ENCODE data around the gene MEAF6.
"Not testable (repeated sequence)": the region's sequence is repeated elsewhere in the genome, so short reads cannot be mapped to it uniquely, and the experiment has no call there.

Gene MEAF6

GRCh38 chr1:37514350-37515184, at the start of gene MEAF6:
Gene MEAF6, minus strand, starts transcription at chr1:37514766. Its CDS starts 20 bp downstream, at chr1:37514746.
- no peak for FAIRE-seq
- TF ChIP-seq POLR2A (IDR thresholded peaks at IDR 0.05; ENCODE audit: low read depth, low read length) = peak; percentile 27; the same call in 1 of the 2 replicates
- peak; percentile 89 for DNase-seq (ENCODE audit: insufficient read length, low spot score)

- FAIRE-seq (no peak), DNase-seq (ENCODE audit: insufficient read length, low spot score) (no peak)
- no peak for TF ChIP-seq POLR2A (IDR thresholded peaks at IDR 0.05; ENCODE audit: low read depth, low read length)
Observed at GRCh38 chr1:37562984-37563383, 48.4 kb upstream of the MEAF6 start.

GRCh38 chr1:37561133-37562132, 46.9 kb upstream of the MEAF6 start:
- FAIRE-seq = peak; percentile 38
- TF ChIP-seq POLR2A (IDR thresholded peaks at IDR 0.05; ENCODE audit: low read depth, low read length) = no peak
- no peak for DNase-seq (ENCODE audit: insufficient read length, low spot score)

- TF ChIP-seq POLR2A (IDR thresholded peaks at IDR 0.05; ENCODE audit: low read depth, low read length) = no peak
- DNase-seq (ENCODE audit: insufficient read length, low spot score) (no peak), FAIRE-seq (no peak)
Observed at GRCh38 chr1:37560401-37561132, 46.0 kb upstream of the MEAF6 start.

- DNase-seq (ENCODE audit: insufficient read length, low spot score); FAIRE-seq: not testable (repeated sequence)
Observed at GRCh38 chr1:37559957-37560379, 45.4 kb upstream of the MEAF6 start.

- no peak for TF ChIP-seq POLR2A (IDR thresholded peaks at IDR 0.05; ENCODE audit: low read depth, low read length)
- DNase-seq (ENCODE audit: insufficient read length, low spot score) = no peak
- no peak for FAIRE-seq
Observed at GRCh38 chr1:37559080-37559479, 44.5 kb upstream of the MEAF6 start.

- FAIRE-seq (no peak), DNase-seq (ENCODE audit: insufficient read length, low spot score) (no peak)
- TF ChIP-seq POLR2A (IDR thresholded peaks at IDR 0.05; ENCODE audit: low read depth, low read length) = no peak
Observed at GRCh38 chr1:37558411-37558810, 43.8 kb upstream of the MEAF6 start.

- DNase-seq (ENCODE audit: insufficient read length, low spot score) (no peak), FAIRE-seq (no peak)
- TF ChIP-seq POLR2A (IDR thresholded peaks at IDR 0.05; ENCODE audit: low read depth, low read length) = no peak
Observed at GRCh38 chr1:37557402-37557801, 42.8 kb upstream of the MEAF6 start.

- no peak for TF ChIP-seq POLR2A (IDR thresholded peaks at IDR 0.05; ENCODE audit: low read depth, low read length)
- FAIRE-seq (no peak), DNase-seq (ENCODE audit: insufficient read length, low spot score) (no peak)
Observed at GRCh38 chr1:37556712-37557196, 42.2 kb upstream of the MEAF6 start, which contains the start of gene DNALI1. Gene DNALI1, plus strand, starts transcription at chr1:37556940. Its CDS starts 55 bp downstream, at chr1:37556995.

- peak; percentile 20 for FAIRE-seq
- TF ChIP-seq POLR2A (IDR thresholded peaks at IDR 0.05; ENCODE audit: low read depth, low read length) = no peak
- peak; percentile 85 for DNase-seq (ENCODE audit: insufficient read length, low spot score)
Observed at GRCh38 chr1:37553927-37554808, 39.6 kb upstream of the MEAF6 start, which contains the start of gene SNIP1. Gene SNIP1, minus strand, starts transcription at chr1:37554293. Its CDS starts 64 bp downstream, at chr1:37554229.

- FAIRE-seq (no peak), DNase-seq (ENCODE audit: insufficient read length, low spot score) (no peak)
- no peak for TF ChIP-seq POLR2A (IDR thresholded peaks at IDR 0.05; ENCODE audit: low read depth, low read length)
Observed at GRCh38 chr1:37553598-37553926, 39.0 kb upstream of the MEAF6 start.

GRCh38 chr1:37549341-37549740, 34.8 kb upstream of the MEAF6 start:
- DNase-seq (ENCODE audit: insufficient read length, low spot score) = no peak
- no peak for FAIRE-seq
- no peak for TF ChIP-seq POLR2A (IDR thresholded peaks at IDR 0.05; ENCODE audit: low read depth, low read length)
